SK-N-MC (cell line): ENCODE measurements around the gene KRTAP9-2.
"Not testable (repeated sequence)": the region's sequence is repeated elsewhere in the genome, so short reads cannot be mapped to it uniquely, and the experiment has no call there.

ENCODE experiments used
- EZH2 ChIP-seq: fragments of 200-600 bp; sonication (generic); IDR thresholded peaks from one replicate; pipeline ENCODE4 v1.6.1; 2017; ENCODE audit warnings: antibody characterized with exemption
- POLR2AphosphoS5 ChIP-seq: IDR thresholded peaks from 2 replicates; pipeline ENCODE4 v1.6.1; 2012; ENCODE audit warnings: mild to moderate bottlenecking, low read depth, low read length, borderline replicate concordance

DNA sequence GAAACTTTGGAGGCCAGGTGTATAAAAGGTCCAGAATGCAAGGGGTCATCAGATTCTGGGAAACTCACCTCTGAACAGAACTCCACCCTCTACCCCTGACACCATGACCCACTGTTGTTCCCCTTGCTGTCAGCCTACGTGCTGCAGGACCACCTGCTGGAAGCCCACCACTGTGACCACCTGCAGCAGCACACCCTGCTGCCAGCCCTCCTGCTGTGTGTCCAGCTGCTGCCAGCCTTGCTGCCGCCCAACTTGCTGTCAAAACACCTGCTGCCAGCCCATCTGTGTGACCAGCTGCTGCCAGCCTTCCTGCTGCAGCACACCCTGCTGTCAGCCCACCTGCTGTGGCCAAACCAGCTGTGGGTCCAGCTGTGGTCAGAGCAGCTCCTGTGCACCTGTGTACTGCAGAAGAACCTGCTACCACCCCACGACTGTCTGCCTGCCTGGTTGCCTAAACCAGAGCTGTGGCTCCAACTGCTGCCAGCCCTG lies 11.5 kb downstream of the KRTAP9-2 start, which contains the start of gene KRTAP9-8:
- not testable (repeated sequence) for TF ChIP-seq POLR2AphosphoS5, EZH2
